Caco-2 (cell line): ENCODE results near the gene ZNF789. TPM values are rescaled to one million over a fixed set of nuclear protein-coding genes. Genes with fewer than 3 reads are reported as not detected.
"Not testable (repeated sequence)": the region's sequence is repeated elsewhere in the genome, so short reads cannot be mapped to it uniquely, and the experiment has no call there.

ENCODE experiments used
- BruUV-seq: library from RNA; stranded (reverse); fragments of 400-500 nt; replicated peaks from 2 replicates; lab custom pipeline; 2021; lab: Mats Ljungman, UMichigan
- CTCF ChIA-PET: fragments of 300-600 bp; sonication (Branson Sonifier 250); formaldehyde crosslinking; loops from one replicate; lab custom pipeline; 2022; ENCODE audit warnings: antibody characterized with exemption; lab: Charles Lee
- POLR2A ChIA-PET: fragments of 300-600 bp; sonication (Branson Sonifier 250); formaldehyde crosslinking; loops from one replicate; lab custom pipeline; 2022; ENCODE audit warnings: antibody characterized with exemption; lab: Charles Lee
- DNase-seq, 2 experiments: peaks; one replicate each; pipeline versions ENCODE4 v3.0.0 to v3.0.0-alpha.2; 2020 to 2022
- H3K27me3 ChIP-seq: replicated peaks from 2 replicates; pipeline ENCODE4 v1.6.0; 2011; ENCODE audit warnings: low read length; ENCODE audit not compliant: control insufficient read depth, insufficient read depth
- H3K36me3 ChIP-seq: 2 replicates; pipeline ENCODE4 v1.5.1; 2011; ENCODE audit warnings: low read length; ENCODE audit not compliant: control insufficient read depth, insufficient read depth
- H3K4me1 ChIP-seq: fragments of 250-450 bp; sonication (Bioruptor Pico); 2 replicates; pipeline ENCODE4 v1.5.1; 2020; ENCODE audit warnings: mild to moderate bottlenecking
- H3K4me3 ChIP-seq: 2 replicates; pipeline ENCODE4 v1.5.1; 2011; ENCODE audit warnings: low read depth, mild to moderate bottlenecking, control low read depth, low read length
- H3K9me3 ChIP-seq: fragments of 250-450 bp; sonication (Bioruptor Pico); 2 replicates; pipeline ENCODE4 v1.5.1; 2020; ENCODE audit warnings: mild to moderate bottlenecking, moderate library complexity
- H3K27ac Mint-ChIP-seq: one replicate; pipeline ENCODE4 v1.8.0; 2022; ENCODE audit warnings: mixed read lengths; ENCODE audit not compliant: unreplicated experiment
- H3K27me3 Mint-ChIP-seq: one replicate; pipeline ENCODE4 v1.8.0; 2022; ENCODE audit warnings: mixed read lengths; ENCODE audit not compliant: insufficient read depth, unreplicated experiment
- H3K36me3 Mint-ChIP-seq: one replicate; pipeline ENCODE4 v1.8.0; 2022; ENCODE audit warnings: mild to moderate bottlenecking, mixed read lengths; ENCODE audit not compliant: insufficient read depth, unreplicated experiment
- H3K4me1 Mint-ChIP-seq: one replicate; pipeline ENCODE4 v1.8.0; 2022; ENCODE audit warnings: low read depth, mixed read lengths; ENCODE audit not compliant: unreplicated experiment
- H3K4me3 Mint-ChIP-seq: one replicate; pipeline ENCODE4 v1.8.0; 2022; ENCODE audit warnings: mild to moderate bottlenecking, moderate library complexity, mixed read lengths; ENCODE audit not compliant: unreplicated experiment
- H3K9me3 Mint-ChIP-seq: one replicate; pipeline ENCODE4 v1.8.0; 2022; ENCODE audit warnings: mixed read lengths; ENCODE audit not compliant: unreplicated experiment
- CTCF ChIP-seq, 2 experiments: fragments of 200-600 bp in 1 of 2; IDR thresholded peaks; 1 replicate in 1 of 2; 2 replicates in 1 of 2; pipeline versions ENCODE4 v1.5.1 to v1.8.0; 2011 to 2022; ENCODE audit warnings: antibody characterized with exemption in 1 of 2, control low read depth in 1 of 2, inconsistent platforms in 1 of 2, low read depth in 1 of 2, low read length in 1 of 2, mild to moderate bottlenecking in 1 of 2, moderate library complexity in 1 of 2; ENCODE audit not compliant: insufficient read depth in 1 of 2, severe bottlenecking in 1 of 2, unreplicated experiment in 1 of 2
- intact Hi-C: fragments of 100-400 bp; cut with micrococcal nuclease; formaldehyde crosslinking; loops from one replicate; pipeline ENCODE4 v1.10.0; 2022; ENCODE audit not compliant: unreplicated experiment
- total RNA-seq: library from RNA; stranded (reverse); gene quantifications from 2 replicates; pipeline ENCODE4 v1.2.3, GENCODE V29; 2022

Gene ZNF789
- total RNA-seq, 1 experiment from 2014 or later = 30.1 TPM

GRCh38 chr7:99428972-99429566, 43.6 kb upstream of the ZNF789 start:
- ChIA-PET CTCF (interaction anchor here (1.0 kb wide), 1 partner anchor 9 kb away, joined by 3 read pairs; no protein-coding TSS in a partner anchor), POLR2A (no interaction called here)
- H3K4me3 Mint-ChIP-seq = no peak overlapping the region
- Histone ChIP-seq H3K36me3 (peaks cover 19% of the 10 kb centered on the region), H3K4me1 (peaks cover 56% of the 10 kb centered on the region), H3K4me3 (no peak overlapping the region), H3K9me3 (no peaks in the 10 kb centered on the region), H3K27me3 (no peaks in the 10 kb centered on the region)
- no peaks in the 10 kb centered on the region for H3K27me3 Mint-ChIP-seq
- H3K9me3 Mint-ChIP-seq = no peaks in the 10 kb centered on the region
- no TSS peak for BruUV-seq
- peaks cover 90% of the 10 kb centered on the region for H3K36me3 Mint-ChIP-seq
- peaks cover 14% of the 10 kb centered on the region for H3K4me1 Mint-ChIP-seq
- no peak for TF ChIP-seq CTCF (IDR thresholded peaks at IDR 0.05; ENCODE audit: insufficient read depth in 1 of 2, low read depth in 1 of 2, low read length in 1 of 2, severe bottlenecking in 1 of 2, unreplicated experiment in 1 of 2)
- peak overlapping the region; percentile 87 for H3K27ac Mint-ChIP-seq
- no peak for DNase-seq
- intact Hi-C loops = no loop called here

- no TSS peak for BruUV-seq
- Mint-ChIP-seq H3K27ac (no peak overlapping the region), H3K4me1 (peaks cover 14% of the 10 kb centered on the region), H3K9me3 (no peaks in the 10 kb centered on the region), H3K4me3 (no peak overlapping the region), H3K27me3 (no peaks in the 10 kb centered on the region), H3K36me3 (peaks cover 90% of the 10 kb centered on the region)
- intact Hi-C loops = no loop called here
- peaks cover 59% of the 10 kb centered on the region for H3K4me1 ChIP-seq
- no peak for DNase-seq
- CTCF ChIA-PET = no interaction called here
- no peak overlapping the region for H3K4me3 ChIP-seq
- TF ChIP-seq CTCF (IDR thresholded peaks at IDR 0.05; ENCODE audit: insufficient read depth in 1 of 2, low read depth in 1 of 2, low read length in 1 of 2, severe bottlenecking in 1 of 2, unreplicated experiment in 1 of 2) = no peak
- POLR2A ChIA-PET = no interaction called here
- no peaks in the 10 kb centered on the region for H3K9me3 ChIP-seq
- peaks cover 16% of the 10 kb centered on the region for H3K36me3 ChIP-seq
- H3K27me3 ChIP-seq = no peaks in the 10 kb centered on the region
Measured at GRCh38 chr7:99429756-99430155, 42.9 kb upstream of the ZNF789 start.

- H3K9me3 ChIP-seq, H3K9me3 Mint-ChIP-seq, CTCF ChIA-PET, H3K27me3 Mint-ChIP-seq, H3K4me3 ChIP-seq, H3K27me3 ChIP-seq, POLR2A ChIA-PET: not testable (repeated sequence)
- Histone ChIP-seq H3K4me1 (peaks cover 72% of the 10 kb centered on the region), H3K36me3 (peaks cover 18% of the 10 kb centered on the region)
- peaks cover 92% of the 10 kb centered on the region for H3K36me3 Mint-ChIP-seq
- DNase-seq = peak; percentile 97 to 99
- H3K4me1 Mint-ChIP-seq = peaks cover 20% of the 10 kb centered on the region
- peak overlapping the region; percentile 67 for H3K4me3 Mint-ChIP-seq
- intact Hi-C loops = loop anchor here (2.0 kb wide), 2 partner anchors 23 to 41 kb away; partner anchors contain the start of genes BUD31, PDAP1 and ZNF789
- peak overlapping the region; percentile 92 for H3K27ac Mint-ChIP-seq
- BruUV-seq = TSS peak; percentile 28
Measured at GRCh38 chr7:99431756-99432540, 40.7 kb upstream of the ZNF789 start.
